ENCODE measurements around the gene TUBG1.

TUBG1 gene

GRCh38 chr17:42609182-42609813 lies at the start of gene TUBG1, which contains the start of gene RETREG3:
Gene TUBG1 (plus strand): TSS chr17:42609683. CDS start chr17:42609738, 55 bp downstream.
Gene RETREG3 (minus strand): TSS chr17:42609374. CDS start chr17:42609324, 50 bp downstream.
- DNase-seq (ENCODE audit: low spot score) (peak; percentile 100), FAIRE-seq (peak; percentile 92)

- no peak for DNase-seq (ENCODE audit: low spot score)
- no peak for FAIRE-seq
These were observed 49.2 kb upstream of the TUBG1 start for GRCh38 chr17:42560246-42560645.

DNA sequence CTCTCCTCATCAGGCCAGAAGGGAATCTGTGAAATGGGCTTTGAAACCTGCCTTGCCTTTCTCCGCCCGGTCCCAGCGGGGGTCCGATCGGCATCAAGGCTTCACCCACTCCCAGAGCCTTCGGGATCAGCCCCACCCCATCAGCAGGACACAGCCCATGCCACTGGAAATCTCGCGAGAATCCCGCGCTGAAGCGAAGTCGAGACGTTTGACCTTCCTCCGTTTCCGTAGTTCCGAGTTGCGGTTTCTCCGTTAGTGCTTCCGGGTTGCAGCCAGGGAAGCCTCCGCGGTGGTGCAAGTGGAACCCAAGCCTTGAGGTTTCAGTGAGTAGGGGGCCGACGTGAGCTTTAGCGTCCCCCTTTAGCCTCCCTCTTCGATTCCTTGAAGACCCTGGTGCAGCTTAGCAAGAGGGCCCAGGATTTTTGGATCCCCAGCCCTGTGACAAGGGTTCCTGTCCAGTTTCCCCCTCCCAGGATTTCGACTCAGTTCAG lies 47.5 kb upstream of the TUBG1 start, which contains the start of gene COASY:
Gene COASY, plus strand, starts transcription at position 252 of the 491 bp plus-strand sequence. CDS start 475 bp downstream, outside the sequence.
- FAIRE-seq (no peak), DNase-seq (ENCODE audit: low spot score) (peak; percentile 97)

DNA sequence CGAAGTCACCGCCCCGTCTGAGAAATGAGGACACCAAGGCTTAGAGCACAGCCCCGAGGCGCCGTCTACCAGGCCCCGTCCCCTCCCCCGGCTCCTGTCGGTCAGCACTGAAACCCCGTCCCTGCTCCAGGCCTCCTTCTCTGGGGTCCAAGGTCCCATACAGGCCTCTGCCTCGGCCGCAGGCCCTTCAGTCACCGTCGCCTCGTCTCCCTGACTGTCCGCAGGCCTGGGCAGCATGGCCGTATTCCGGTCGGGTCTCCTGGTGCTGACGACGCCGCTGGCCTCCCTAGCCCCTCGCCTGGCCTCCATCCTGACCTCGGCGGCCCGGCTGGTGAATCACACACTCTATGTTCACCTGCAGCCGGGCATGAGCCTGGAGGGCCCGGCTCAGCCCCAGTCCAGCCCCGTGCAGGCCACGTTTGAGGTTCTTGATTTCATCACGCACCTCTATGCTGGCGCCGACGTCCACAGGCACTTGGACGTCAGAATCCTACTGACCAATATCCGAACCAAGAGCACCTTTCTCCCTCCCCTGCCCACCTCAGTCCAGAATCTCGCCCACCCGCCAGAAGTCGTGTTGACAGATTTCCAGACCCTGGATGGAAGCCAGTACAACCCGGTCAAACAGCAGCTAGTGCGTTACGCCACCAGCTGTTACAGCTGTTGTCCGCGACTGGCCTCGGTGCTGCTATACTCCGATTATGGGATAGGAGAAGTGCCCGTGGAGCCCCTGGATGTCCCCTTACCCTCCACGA lies 46.9 kb upstream of the TUBG1 start:
- no peak for FAIRE-seq

GRCh38 chr17:42563143-42563509 lies 46.4 kb upstream of the TUBG1 start:
- FAIRE-seq (no peak), DNase-seq (ENCODE audit: low spot score) (no peak)

More for the DNA sequence above, 46.9 kb upstream of the TUBG1 start:
- DNase-seq (ENCODE audit: low spot score), result no peak

DNA sequence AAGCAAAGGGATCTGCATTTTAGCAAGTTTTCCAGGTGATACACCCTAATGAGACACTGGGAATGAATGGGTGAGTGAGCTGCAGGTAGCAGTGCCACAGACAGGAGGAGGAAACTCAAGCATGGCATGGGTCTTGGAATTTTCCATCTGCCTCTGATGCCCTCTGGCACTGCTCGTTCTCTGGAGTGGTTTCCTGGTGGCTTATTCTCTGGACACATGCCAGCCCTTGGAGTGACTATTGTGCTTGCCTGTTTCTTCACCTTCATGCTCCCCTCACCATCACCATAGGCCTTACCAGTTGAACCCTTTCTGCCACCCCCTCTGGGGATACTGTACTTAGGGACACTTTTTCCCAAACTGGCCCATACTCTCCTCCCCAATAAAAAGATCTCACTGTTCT lies 45.9 kb upstream of the TUBG1 start:
- no peak for DNase-seq (ENCODE audit: low spot score)

DNA sequence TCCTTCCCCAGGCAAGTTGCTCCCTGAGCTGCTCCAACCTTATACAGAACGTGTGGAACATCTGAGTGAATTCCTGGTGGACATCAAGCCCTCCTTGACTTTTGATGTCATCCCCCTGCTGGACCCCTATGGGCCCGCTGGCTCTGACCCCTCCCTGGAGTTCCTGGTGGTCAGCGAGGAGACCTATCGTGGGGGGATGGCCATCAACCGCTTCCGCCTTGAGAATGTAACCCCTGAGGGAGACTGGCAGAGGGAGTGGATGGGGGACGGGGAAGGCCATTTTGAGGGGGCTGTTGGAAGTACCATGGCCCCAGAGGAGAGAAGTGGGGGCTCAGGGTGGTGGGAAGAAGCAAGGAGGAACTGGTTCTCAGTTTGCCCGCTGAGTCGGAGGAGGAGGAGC lies 45.5 kb upstream of the TUBG1 start:
- FAIRE-seq (no peak), DNase-seq (ENCODE audit: low spot score) (no peak)

More for the DNA sequence above, 45.9 kb upstream of the TUBG1 start:
- FAIRE-seq, result no peak

DNA sequence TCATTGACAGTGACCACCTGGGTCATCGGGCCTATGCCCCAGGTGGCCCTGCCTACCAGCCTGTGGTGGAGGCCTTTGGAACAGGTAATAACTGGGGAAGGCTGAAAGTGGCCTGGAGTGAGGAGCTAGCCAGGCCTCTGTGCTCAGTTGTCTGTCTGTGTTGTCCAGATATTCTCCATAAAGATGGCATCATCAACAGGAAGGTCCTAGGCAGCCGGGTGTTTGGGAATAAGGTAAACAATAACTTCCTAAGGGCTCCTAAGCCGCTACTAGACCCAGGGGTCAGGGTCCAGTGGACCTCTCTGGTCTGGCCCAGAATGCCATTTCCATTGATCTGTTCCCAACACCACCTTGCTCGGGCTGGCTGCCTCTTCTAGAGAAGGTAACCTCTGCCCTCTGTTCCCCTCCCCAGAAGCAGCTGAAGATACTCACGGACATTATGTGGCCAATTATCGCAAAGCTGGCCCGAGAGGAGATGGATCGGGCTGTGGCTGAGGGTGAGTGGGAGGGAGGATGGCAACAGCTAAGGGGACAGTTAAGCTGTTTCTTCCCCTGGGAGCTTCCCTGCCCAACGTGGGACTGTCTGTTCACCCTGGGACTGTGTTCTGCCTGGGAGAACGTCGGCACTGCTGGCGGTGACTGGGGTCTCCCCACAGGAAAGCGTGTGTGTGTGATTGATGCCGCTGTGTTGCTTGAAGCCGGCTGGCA lies 44.5 kb upstream of the TUBG1 start:
- DNase-seq (ENCODE audit: low spot score) (no peak), FAIRE-seq (no peak)

- FAIRE-seq (no peak), DNase-seq (ENCODE audit: low spot score) (no peak)
These were observed 43.8 kb upstream of the TUBG1 start for GRCh38 chr17:42565523-42566214.

DNA sequence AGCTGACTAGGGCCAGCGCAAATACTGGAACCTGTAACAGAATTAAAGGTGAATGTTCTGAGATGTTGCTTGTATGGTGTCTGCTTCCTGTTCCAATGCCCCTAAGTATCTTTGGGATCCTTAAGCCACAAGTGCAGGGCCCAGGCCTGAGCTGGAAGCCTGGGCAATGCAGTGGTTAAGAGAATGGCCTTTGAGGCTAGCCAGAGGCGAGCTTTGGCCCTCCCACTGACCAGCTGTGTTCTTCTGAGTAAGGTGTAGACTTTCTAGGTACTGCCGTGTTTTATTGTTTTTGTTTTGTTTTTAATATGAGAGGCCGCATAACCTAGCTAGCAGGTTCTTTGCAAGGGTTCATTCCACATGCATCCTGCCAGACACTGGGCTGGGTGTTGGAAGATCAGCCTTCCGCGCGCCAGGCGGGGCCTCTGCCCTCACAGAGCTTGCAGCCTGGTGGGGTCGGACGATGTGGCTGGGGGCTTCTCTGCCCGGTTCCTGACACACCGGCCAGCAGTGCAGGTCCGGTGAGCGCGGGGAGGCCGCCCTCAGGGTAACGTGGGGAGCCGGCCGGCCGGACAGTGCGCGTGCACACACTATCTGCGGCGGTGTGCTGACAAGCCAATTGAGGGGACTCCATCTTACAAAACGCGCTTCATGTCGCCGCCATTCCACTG lies 43.1 kb upstream of the TUBG1 start:
- DNase-seq (ENCODE audit: low spot score), result no peak
- FAIRE-seq, result no peak

DNA sequence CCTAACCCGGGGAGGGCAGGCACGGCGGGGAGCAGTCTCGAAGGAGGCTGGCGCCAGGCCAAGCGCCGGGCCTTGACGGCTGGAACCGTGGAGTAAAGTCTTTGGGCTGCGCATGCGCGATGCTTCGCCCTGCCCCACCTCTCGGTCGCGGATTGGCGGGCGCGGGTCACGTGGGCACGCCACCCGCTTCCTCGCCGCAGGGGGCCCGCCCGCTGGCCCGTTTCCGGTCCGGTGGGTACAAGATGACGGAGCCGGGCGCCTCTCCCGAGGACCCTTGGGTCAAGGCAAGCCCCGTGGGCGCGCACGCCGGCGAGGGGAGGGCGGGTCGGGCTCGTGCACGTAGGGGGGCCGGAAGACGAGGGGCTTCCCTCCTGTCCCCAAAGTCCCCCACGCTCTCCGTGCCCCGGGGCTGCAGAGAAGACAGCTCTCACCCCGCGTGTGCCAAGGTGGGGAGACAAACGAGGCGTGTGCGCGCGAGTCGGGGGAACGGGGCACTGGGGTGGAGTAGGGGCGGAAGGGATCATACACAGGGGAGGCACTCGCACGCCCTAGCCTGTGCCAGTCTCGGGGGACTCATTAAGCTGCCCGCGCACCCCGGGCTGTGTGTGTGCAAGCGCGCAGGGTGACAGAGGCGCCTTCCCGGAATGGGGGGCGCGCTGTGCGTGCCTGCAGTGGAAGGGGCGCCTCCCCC lies 42.5 kb upstream of the TUBG1 start, which contains the start of gene MLX:
Gene MLX, plus strand, starts transcription at position 218 of the 691 bp plus-strand sequence. Its CDS starts 25 bp downstream, at position 243.
- DNase-seq (ENCODE audit: low spot score), result peak; percentile 100
- peak; percentile 98 for FAIRE-seq

DNA sequence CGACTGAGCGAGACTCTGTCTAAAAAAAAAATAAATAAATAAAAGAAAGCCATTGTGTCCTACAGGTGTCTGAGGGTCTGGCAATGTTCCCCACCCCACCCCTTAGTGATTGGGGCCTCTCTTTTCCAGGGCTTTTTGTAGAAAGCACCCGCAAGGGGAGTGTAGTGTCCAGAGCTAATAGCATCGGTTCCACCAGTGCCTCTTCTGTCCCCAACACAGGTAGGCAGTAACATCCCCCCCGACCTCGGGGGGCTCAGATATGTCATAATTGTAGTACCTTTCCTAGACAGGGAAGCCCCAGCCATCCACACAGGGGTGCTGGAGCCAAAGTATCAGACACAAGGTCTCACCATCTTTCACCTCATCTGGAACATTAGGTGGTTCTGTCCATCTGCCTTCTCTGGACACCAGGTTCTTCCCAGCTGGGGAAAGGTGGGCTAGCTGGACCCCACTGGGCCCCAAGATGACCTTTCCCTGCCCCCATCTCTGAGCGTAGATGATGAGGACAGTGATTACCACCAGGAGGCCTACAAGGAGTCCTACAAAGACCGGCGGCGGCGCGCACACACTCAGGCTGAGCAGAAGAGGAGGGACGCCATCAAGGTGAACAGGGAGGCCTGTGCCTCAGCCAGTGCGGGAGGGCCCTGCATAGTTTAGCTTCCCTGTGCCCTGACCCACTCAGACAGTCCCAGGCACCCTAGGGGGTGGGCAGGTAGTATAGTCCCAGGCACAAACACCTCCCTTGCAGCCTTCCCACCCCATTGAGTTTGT lies 41.0 kb upstream of the TUBG1 start:
- DNase-seq (ENCODE audit: low spot score) (no peak), FAIRE-seq (peak; percentile 20)

DNA sequence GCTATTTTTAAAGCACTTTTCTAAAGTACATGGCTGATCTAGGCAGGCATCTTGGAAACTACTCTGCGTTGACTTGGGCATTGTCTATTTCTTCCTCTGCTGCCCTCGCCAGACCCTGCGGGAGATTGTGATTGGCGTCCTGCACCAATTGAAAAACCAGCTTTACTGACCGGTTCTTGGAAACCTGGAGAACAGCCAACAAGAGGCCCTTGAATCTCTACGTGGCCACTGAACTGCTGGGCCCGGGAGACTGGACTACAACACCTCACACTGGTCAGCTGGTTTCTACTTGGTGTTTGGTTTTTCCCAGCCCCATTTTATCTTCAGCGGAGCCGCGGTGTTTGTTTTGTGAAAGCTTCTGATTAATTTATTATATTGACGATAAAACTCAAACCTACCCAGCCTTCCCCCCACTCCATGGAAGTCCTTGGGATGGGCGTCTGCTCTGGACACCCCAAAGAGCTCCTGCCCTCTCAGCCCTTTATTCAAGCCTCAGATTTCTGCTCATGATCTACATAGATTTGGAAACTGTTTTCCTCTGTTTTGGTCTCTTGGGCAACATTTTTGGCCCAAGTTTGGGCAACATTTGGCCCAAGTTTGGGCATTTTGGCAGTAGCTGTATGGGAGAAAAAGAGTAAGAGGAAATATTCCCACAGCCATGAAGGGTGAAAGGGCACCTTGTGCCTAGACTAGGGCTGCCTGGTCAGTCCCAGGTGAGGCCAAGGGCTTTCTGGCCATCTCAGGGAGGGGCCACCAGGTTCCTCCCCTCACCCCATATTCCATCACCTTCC lies 37.9 kb upstream of the TUBG1 start:
- no peak for FAIRE-seq

GRCh38 chr17:42573095-42573494 lies 36.4 kb upstream of the TUBG1 start:
- DNase-seq (ENCODE audit: low spot score) (no peak), FAIRE-seq (no peak)

More for the DNA sequence above, 37.9 kb upstream of the TUBG1 start:
- DNase-seq (ENCODE audit: low spot score), result no peak

DNA sequence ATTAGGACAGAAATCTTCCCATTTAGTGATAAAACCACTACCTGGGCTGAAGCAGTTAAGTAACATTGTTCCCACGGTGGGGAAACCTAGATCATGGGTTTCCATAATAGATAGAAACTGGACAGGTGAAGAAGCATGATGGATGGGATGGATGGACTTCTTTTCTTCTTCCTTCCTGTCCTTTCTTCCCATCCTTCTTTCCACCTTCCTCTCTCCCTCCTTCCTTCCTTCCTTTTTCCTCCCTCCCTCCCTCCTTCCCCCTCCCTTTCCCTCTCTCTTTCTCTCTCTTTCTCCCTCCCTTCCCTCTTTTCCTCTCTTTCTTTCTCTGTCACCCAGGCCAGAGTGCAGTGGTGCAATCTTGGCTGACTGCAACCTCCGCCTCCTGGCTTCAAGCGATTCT lies 35.0 kb upstream of the TUBG1 start:
- DNase-seq (ENCODE audit: low spot score) (no peak), FAIRE-seq (no peak)

DNA sequence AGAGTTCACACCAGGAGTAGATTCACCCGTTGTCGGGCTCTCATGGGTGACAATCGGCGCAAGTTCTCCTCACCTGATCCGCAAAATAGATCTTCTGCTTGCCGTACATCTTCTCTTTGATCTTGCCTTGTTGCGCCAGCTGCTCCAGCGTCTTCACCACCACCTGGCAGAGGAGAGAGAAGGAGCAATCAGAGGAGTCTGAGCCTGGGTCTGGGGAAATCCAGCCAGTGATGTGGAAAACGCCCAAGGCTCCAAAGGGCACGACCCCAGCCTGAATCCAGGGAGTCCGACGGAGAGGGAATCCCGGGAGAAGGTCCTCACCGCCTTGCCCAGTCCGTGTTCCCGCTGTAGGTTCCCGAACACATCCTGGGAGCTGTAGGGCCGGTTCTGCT lies 32.3 kb upstream of the TUBG1 start:
- DNase-seq (ENCODE audit: low spot score) (no peak), FAIRE-seq (no peak)

- no peak for FAIRE-seq
These were observed 31.8 kb upstream of the TUBG1 start, which contains the start of gene PSMC3IP for GRCh38 chr17:42577532-42578281. Gene PSMC3IP (minus strand): TSS chr17:42577729. CDS start chr17:42577686, 43 bp downstream.

More at GRCh38 chr17:42577532-42578281, 31.8 kb upstream of the TUBG1 start, which contains the start of gene PSMC3IP:
- DNase-seq (ENCODE audit: low spot score), result peak; percentile 98

Data from urothelium cell line (cell line).